HuH-7 (cell line): ENCODE data around the gene NEDD4L.
"Not testable (repeated sequence)": the region's sequence is repeated elsewhere in the genome, so short reads cannot be mapped to it uniquely, and the experiment has no call there.

Source experiments
- DNase-seq: peaks from one replicate; pipeline ENCODE4 v3.0.0; 2011; ENCODE audit warnings: low spot score

Gene NEDD4L

DNA sequence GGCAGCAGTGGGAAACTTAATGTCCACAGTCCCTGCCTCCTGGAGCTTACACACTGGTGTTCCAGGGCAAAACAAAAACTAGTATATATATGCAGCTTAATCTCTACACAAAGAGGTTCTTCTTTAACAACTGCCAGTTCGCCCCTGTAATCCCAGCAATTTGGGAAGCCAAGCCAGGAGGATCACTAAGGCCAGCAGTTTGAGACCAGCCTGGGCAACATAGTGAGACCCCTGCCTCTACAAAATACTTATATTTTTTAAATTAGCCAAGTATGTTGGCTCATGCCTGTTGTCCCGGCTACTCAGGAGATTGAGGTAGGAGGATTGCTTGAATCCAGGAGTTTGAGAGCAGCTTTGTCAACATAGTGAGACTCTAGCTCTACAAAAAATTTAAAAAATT, 17.2 kb upstream of the NEDD4L start:
- DNase-seq: no peak

DNA sequence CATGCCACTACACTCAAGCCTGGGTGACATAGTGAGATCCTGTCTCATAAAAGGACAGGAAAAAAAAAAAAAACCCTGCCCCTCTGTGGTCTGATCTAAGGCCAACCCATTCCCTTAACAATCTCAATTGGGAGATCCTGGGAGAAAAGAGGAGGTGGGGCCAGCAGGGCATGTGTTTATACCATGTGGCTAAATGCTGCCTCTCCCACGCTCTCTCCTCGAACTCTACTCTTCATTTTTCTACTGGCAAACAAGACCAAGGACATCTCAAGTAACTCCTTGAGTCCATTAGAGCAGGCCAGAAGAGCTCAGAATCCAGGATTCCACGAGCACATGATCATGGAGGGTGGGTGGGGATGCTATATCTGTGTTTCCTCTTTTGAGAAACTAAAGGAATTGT, 16.7 kb upstream of the NEDD4L start:
- DNase-seq: no peak

DNA sequence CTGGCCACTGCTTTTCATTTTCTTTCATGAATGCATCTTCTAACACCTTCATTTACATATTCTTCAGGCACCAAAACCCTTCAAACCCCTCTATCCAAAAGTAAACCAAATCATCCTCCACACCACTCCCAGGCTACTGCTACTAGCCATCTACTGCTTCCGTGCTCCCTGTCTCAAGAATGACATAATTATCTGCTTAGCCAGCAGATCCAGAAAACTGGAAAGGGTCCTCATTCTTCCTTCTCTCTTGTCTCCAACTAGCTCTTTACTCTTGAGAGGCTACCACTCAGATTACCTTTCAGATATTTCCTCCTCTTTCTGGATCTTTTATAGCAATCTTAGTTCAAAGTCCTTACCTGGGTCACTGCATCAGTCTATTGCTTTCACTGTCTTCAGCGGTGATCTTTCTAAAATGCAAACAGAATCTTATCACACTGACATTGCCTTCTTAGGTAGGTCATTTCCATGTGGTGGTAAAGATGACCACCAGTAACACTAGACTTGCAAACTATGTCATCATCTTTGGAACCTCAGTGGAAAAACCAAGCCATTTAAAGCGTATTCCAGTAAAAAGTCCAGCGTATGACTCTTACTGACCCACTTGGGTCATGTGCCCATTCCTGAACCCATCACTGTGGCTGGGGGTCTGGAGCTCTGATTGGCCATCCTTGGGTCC, 15.8 kb upstream of the NEDD4L start:
- DNase-seq: no peak

DNA sequence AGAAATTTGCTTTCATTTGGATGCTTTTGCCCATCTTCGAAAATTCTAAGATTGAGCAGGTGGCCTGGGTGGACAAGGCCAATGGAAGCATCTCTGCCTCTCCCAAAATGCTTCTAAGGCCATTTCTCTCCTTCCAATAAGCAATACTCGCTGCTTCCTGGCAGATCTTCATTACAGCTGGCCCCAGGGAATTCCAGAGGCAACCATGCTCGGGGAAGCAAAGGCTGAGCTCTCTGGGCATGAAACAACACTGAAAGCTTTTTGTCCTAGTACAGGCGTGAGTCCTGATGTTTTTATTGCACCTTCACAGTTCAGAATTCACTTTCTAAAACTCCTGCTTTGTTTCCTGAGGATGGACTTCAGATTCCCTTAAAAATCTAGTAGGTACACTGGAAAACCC, 11.8 kb upstream of the NEDD4L start:
- no peak for DNase-seq

DNA sequence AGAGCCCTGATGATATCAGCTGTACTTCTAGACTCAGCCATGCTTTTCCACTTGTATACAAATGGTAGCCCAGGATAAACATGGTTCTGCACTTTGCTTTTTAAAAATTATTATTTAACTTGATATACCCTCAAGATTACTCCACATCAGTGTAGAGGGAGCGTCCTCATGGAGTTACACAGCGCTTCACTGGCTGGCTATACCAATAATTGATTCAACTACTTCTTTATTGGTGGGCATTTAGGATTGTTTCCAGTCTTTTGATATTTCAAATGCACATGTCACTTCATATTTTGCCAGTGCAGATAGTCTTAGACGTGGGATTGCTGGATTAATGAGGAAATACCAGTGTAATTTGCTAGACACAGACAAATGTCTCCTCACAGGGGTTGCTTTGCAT, 10.8 kb upstream of the NEDD4L start:
- no peak for DNase-seq

DNA sequence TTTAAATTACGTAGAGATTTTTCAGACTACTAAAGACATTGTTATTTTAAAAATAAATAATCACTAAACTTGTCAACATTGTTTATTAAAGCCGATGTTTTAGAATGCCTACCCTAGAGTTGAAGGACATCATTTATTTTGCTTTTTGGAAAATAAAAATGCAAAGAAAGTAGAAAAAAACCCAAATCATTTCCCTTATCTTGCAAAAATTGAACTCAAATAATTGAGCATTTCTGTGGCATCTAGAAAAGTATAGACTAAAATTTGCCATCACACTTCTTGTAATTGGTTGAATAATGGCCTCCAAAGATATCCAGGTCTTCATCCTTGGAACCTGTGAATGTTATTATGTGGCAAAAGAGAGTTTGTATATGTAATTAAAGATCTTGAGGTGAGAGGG, 9.7 kb upstream of the NEDD4L start:
- DNase-seq: no peak

DNA sequence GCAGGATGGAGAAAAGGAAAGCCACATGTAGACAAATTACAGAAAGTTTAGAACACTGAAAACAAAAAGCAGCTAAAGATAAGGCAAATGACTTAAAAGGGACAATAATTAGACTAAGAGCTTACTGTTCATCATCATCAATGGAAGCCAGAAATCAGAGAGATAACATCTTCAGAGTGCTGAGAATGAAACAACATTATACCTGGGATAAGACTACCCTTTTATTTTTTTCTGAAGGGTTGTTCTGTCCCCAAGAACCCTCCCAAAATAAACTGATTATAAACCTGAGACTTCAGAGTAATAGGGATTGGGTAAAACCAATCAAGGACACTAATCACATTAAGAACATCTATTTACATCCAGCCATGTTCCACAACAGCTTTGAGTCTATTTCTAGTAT, 6.9 kb upstream of the NEDD4L start:
- DNase-seq: no peak

DNA sequence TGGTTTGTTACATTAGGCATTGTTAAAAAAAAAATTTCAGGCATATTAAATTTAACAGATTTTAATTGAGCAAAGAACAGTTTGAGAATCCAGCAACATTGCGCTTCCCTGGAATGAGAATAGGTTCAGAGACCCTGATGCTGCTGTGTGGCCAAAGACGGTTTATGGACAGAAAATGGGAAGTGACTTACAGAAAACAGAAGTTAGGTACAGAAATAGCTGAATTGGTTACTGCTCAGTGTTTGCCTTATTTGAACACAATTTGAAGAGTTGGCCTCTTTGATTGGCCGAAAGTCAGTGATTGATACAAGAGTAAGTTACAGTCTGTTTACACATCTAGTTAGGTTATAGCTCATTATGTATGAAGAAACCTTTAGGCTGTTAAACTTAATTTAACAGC, 6.0 kb upstream of the NEDD4L start:
- DNase-seq: no peak

DNA sequence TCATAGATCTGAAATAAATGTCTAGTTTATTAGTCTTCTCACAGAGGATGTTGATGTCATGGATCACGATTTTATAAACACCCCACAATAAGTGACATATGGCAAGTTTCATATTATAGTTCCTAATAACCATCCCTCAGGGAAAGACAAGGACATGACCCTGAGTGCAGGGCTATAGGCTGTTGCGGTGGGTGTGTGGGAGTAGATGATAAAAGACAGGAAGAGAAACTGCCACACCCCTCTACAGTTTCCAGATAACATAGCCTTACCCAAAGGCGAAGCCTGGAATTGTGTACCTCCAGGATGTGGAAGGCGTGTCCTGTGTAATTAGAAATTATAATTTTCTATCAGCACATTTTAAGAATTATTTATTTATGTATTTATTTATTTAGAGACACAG, 2.4 kb upstream of the NEDD4L start:
- no peak for DNase-seq

DNA sequence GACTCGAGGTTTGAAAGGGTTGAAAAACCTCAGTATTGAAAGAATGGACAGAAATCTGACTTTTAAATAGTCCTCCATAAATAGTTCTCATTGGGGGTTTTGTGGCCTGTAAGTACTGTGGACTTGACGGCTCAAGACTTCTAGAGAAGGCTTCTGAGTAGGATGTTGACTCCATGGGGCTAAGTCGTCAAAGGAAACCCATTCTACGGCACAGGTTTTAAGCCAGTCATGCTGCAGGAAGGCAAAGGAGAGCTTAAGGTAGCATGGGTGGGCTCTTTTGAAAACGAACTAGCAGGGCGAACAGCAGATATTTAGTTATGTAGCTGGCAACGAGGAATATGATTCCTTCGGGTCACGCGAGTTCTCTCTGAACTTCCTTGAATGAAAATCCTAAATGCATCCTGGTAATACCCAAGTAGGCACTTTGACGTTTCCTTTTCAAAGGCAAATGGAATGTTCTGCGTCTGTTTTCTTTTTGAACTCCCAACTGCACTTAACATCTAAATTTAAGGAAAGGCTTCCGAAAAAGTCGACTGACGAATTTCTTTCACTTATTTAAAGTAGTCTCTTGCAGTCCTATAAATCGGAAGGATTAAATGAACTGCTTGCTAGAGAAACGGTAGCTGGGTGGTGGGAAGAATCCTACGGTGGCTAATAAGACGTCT, 1.1 kb upstream of the NEDD4L start:
- no peak for DNase-seq

DNA sequence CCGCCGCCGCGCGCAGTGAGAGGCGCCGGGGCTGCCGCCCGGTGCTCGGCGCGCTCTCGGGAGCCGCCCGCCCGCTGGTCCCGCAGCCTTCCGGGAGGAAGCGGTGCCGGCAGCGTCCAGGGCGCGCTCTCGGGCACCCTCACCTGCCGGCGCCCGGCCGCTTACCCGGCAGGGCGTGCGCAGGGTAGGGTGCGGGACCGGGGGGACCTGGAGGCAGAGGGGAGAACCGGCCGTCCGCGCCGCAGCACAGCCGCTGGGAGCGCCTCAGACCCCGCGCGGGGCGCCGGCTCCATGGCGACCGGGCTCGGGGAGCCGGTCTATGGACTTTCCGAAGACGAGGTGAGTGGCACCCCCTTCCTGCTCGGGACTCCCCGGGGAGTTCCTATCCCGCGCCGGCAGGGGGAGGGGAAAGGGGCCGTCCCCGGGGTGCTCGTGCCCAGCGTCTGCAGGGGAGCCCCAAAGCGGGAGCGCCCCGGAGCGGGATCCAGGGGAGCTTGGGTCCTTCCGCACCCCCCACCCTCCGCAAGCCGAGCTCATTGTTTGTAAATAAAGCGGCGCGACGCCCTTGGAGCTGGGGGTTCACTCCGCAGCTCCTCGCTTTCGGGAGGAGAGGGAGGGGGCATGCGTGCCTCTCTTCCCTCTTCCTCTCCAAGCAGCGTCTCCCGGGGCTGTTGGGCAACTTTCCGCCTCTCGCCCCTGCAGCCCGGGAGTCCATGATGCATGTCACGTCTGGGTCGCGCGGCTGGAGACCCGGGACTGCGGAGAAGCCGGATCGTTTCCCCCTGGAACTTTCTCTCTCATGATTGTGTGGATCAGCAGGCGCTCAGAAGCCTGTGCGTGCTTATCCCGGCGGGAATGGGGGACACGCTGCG, 580 bp downstream of the NEDD4L start:
- peak; percentile 21 for DNase-seq

DNA sequence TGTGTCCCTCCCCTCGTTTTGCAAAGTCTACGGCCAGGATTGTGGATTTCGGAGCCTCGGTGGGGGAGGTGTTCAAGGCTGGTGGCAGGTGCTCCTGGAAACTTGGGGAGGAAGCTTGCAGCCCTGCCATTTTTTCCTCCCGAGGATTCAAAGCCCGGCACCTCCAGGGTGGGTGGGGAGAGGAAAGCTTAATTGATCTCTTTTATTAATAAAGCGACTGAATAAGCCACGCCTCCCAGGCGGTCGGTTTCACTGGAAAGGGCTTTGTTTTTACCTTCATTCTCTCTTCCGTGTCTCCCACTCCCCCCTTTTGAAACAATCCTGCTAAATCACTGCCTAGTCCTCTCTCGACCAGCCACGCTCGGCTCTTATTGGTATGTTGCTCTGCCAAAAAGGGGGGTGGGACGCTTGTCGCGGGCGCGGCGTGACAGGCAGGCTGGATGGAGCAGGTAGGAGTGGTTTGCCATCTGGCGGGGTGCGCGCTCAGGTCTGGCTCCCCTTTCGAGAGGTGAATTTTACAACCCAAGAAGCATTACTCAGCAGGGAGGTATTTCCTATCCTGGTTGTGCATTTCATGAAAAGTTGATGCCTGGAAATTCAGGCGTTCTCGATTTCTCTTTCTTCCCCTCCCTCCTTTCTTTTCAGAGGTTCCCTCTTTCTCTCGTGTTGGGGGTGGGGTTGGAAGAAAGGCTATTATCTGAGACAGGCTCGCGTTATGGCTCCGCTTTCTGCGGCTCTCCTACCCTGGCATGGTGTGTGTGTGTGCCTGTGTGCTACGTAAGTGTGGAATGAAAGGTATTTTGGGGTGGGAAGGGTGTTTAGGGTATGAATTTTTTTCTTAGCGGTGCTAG, 1.4 kb downstream of the NEDD4L start:
- DNase-seq: peak; percentile 15

DNA sequence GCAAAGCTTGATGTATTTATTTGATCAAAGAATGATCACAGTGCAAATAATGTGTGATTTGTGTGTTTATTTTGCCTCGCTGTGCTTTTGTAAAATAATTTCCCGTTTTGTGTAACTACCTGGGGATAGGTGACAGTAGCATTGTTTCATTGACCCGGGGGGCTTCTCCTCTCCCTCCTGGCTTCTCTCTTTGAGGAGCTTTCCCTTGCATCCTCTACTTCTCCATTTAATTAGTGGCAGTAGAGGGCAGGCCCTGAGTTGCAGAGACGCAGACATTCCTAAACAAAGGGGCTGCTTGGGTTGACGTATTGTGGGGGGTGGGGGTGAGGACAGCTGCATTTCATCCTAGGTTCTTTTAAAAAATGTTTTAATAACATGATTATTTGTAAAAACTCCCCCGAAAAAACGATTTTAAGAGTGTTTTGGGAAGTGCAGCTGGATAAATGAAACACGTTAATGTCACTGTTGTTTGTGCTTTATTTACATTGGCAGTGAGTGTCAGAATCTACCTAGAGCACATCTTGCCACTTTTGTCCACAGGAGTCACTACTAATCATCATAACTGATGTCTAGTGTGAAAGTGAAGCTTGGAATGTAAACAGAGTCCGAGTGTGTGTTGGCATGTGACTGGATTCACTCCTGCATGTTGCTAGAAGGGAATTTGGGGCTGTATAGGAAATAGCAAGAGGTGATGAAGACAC, 2.2 kb downstream of the NEDD4L start:
- DNase-seq: no peak

DNA sequence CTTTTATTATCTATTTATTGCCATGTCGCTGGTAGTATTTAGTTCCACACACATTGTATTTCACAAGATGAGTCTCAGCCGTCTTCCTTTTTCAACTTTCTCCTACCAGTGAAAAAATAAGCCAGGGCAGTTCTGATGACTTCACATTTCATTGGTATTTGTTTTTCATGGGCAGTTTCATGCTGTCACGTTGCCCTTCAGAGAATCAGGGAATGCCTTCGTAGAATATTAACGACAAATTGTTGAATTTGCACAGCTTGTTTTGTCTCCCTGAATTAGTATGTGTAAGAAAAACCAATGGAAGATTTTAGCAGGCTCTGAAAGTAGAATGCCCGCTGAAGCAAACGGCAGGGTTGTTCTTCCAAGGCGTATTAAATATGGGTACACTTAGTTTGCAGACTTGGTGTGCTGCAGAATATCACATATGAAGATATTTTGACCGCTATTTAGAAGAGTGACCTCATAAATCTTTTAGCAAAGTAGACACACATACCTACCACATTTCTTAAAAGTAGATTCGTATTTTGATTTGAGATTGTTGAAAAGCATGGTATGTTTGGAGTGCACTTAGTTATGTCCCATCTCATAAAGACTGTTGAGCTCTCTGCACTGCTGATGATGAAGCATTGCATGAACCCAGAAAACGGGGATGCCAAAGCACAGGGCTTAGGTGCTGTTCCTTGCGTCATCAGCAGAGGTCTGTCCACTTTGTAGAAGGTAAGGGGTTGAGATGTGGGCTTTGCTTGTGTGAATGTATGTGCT, 2.9 kb downstream of the NEDD4L start:
- DNase-seq: no peak

DNA sequence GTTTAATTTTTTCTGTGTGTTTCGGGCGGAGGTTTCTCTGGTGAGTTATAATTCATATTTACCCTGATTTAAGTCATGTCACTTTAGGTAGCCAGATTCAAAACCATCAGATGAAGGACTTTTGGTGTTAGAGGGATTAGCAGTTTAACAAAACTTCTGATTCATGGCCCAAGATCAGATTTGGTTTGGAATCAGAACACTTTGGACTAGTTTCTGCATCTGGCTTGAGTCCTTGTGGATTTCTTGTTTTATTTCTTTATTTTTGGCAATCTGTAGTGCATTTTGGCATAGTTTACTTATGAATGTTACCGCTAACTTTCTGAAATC, 3.5 kb downstream of the NEDD4L start:
- DNase-seq: no peak

DNA sequence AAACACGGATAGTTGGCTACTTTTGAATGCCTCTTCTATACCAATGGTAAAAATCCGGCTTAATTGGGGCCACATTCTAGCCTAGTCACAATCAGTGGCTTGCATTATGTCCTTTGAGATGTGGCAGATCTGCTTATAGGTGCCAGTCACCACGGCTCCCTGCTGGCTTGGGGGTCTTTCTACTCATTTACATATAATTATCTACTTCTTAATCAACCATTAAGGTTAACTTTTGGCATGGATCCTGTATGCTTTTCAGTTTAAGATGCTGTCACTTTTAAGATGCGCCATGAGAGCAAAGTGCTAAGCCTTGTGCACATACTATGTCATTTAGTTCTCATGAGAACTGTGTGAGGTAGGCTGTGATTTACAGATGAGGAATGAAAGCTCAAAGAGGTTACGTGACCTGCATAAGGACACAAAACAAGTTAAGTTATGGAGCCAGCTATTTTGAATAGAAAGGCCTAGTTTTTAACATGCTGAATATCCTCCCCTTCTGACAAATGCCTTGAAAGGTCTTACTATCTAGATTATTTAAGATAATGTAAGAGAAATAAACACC, 4.1 kb downstream of the NEDD4L start:
- DNase-seq: no peak

DNA sequence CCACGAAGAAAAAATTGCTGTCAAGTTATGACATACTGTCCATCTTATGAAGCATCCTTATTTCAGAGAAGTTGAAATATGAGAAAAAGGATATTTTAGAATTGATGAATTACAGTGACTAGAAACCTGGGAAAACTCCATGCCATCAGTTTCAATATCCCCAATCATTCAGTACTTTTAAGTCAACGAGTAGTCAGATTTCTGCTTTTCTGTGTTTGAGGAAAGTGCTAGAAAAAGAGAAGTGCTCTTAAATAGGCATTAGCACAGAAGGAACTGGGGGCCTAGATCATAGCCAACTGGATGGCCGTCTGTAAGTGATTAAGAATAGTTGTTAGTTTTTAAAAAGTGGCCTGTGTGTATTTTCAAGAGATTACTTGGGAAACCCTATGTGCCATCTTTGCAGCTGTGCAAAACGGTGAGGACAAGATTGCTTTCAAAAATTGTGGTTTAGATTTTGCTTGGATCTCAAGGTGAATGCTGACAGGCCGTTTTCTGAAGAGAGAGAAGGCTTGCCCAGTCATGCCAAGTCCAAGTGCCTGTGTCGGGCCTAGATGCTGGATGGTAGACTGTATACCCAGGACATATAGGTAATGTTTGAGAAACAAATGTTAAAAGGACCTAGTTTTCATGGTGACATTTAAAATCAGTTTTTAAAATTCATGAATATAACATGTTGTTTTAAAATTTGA, 5.1 kb downstream of the NEDD4L start:
- DNase-seq: no peak

DNA sequence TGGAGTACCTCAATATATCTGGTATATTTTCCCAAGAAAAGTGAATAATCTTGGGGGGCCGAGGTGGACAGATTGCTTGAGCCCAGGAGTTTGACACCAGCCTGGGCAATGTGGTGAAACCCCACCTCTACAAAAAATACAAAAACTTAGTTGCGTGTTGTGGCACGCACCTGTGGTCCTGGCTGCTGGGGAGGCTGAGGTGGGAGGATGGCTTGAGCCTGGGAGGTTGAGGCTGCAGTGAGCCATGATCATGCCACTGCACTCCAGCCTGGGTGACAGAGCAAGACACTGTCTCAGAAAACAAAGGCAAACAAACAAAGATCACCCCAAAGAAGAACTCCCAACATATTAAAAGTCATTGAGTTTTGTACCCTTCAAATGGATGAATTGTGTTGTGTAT, 6.9 kb downstream of the NEDD4L start:
- not testable (repeated sequence) for DNase-seq

DNA sequence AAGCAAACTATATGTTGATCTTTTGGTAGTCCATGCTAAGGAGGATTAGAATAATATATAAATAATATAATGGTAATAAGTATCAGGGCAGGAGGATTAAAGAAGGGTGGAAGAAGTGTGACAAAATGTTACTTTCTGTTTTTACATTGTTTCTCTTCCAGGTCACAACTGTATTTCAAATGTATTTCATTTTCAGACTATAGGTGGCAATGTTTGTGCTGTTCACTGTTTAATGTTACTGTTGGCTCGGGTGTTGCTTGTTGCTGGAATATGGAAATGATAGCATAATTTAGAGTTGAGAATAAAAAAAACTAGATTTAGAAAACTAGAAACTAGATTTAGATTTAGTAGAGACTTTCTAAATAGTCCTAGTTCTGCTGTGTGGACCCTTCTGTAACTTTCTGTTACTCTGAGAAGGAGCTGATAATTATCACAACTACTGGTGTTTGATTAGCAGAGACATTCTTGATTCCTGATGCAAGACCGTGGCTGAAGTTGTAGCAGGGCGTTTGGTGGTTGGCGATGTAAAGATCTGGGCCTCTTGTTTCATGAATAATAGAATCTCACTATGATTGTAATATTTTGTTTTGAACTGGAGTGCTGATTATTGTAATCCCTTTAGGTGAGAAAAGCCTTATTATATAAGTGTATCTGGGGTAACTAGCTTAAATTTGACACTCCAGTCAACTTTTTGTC, 7.9 kb downstream of the NEDD4L start:
- DNase-seq: peak; percentile 20
